Left lung (tissue), 10 donors: ENCODE data around the gene RASSF7. TPM values are rescaled to one million over a fixed set of nuclear protein-coding genes. Genes with fewer than 3 reads are reported as not detected.

ENCODE experiments used
- ATAC-seq: fragments of 200-7000 bp; cut with Tn5 transposase; one replicate; pipeline ENCODE4 v1.9.1; 2020; ENCODE audit warnings: moderate library complexity
- DNase-seq, 4 donors: peaks; one replicate each; pipeline ENCODE4 v3.0.0-alpha.2; 2013 to 2020
- H3K27ac ChIP-seq, 2 donors: fragments of 200-600 bp; sonication (generic) in 1 of 2; one replicate each; pipeline versions ENCODE4 v1.5.0 to v1.8.0; 2020 to 2021
- H3K27me3 ChIP-seq, 2 donors: fragments of 200-600 bp; sonication (generic) in 1 of 2; one replicate each; pipeline versions ENCODE4 v1.5.0 to v1.8.0; 2020 to 2021
- H3K36me3 ChIP-seq, 2 donors: fragments of 200-600 bp; sonication (generic) in 1 of 2; one replicate each; pipeline versions ENCODE4 v1.5.0 to v1.8.0; 2020 to 2021
- H3K4me1 ChIP-seq, 2 donors: fragments of 200-600 bp; one replicate each; pipeline ENCODE4 v1.8.0; 2021
- H3K4me3 ChIP-seq, 2 donors: fragments of 200-600 bp; sonication (generic) in 1 of 2; one replicate each; pipeline versions ENCODE4 v1.5.0 to v1.8.0; 2020 to 2021; ENCODE audit warnings: mild to moderate bottlenecking in 1 of 2
- H3K9me3 ChIP-seq, 2 donors: fragments of 200-600 bp; sonication (generic) in 1 of 2; one replicate each; pipeline versions ENCODE4 v1.5.0 to v1.8.0; 2020 to 2021
- CTCF ChIP-seq, 2 donors: fragments of 200-600 bp; sonication (generic) in 1 of 2; IDR thresholded peaks; one replicate each; pipeline versions ENCODE4 v1.5.0 to v1.8.0; 2021; ENCODE audit warnings: antibody characterized with exemption in 2 of 2
- intact Hi-C, 2 donors: fragments of 100-400 bp; cut with DNase I; formaldehyde crosslinking; loops; one replicate each; pipeline versions ENCODE4 v1.11.2 to v1.14.2; 2022
- polyA plus RNA-seq, 6 donors: library from polyadenylated mRNA; unstranded; fragments of 120-200 nt; gene quantifications; one replicate each; pipeline ENCODE4 v1.2.1, GENCODE V29; 2013; ENCODE audit not compliant: insufficient read length in 6 of 6
- total RNA-seq, 2 donors: library from RNA; stranded (reverse); fragmentation: NEBNext Ultra II Directional; extraction: Animal tissue kit (Norgen Biotek cat#: 25700); gene quantifications; one replicate each; pipeline ENCODE4 v1.2.1, GENCODE V29; 2021
- donor health status: DM: no; HTN: yes; CAD: no.
- donor health status: DM: no; HTN: no; CAD: no.

The RASSF7 gene
- total and polyA plus RNA-seq, 8 donors, result 17.6 to 57.2 (median 28.8) TPM

- no peaks in the 10 kb centered on the region for H3K27me3 ChIP-seq
- intact Hi-C loops, result no loop called here
- peaks cover 3 to 100% of the 10 kb centered on the region in 2 donors for H3K36me3 ChIP-seq
- no peaks in the 10 kb centered on the region for H3K9me3 ChIP-seq
- TF ChIP-seq CTCF (IDR thresholded peaks at IDR 0.05), result no peak
- ATAC-seq (no peak), DNase-seq (no peak)
- H3K4me3 ChIP-seq, result no peak overlapping the region
- no peak overlapping the region for H3K27ac ChIP-seq
- H3K4me1 ChIP-seq, result peaks cover 0 to 8% of the 10 kb centered on the region in 2 donors
These were observed 32.6 kb downstream of the RASSF7 start for GRCh38 chr11:593347-593746.

GRCh38 chr11:595400-595799, 34.6 kb downstream of the RASSF7 start:
- TF ChIP-seq CTCF (IDR thresholded peaks at IDR 0.05), result no peak
- no peak for DNase-seq
- intact Hi-C loops, result no loop called here
- no peak overlapping the region for H3K27ac ChIP-seq
- H3K27me3 ChIP-seq, result no peaks in the 10 kb centered on the region
- no peaks in the 10 kb centered on the region for H3K4me1 ChIP-seq
- peaks cover 3 to 100% of the 10 kb centered on the region in 2 donors for H3K36me3 ChIP-seq
- H3K9me3 ChIP-seq, result no peaks in the 10 kb centered on the region
- H3K4me3 ChIP-seq, result no peak overlapping the region
- ATAC-seq, result no peak

GRCh38 chr11:596374-596773, 35.6 kb downstream of the RASSF7 start:
- DNase-seq (no peak), ATAC-seq (no peak)
- TF ChIP-seq CTCF (IDR thresholded peaks at IDR 0.05), result no peak
- H3K4me1 ChIP-seq, result no peaks in the 10 kb centered on the region
- H3K27ac ChIP-seq, result no peak overlapping the region
- H3K27me3 ChIP-seq, result no peaks in the 10 kb centered on the region
- intact Hi-C loops, result no loop called here
- H3K36me3 ChIP-seq, result peaks cover 3 to 100% of the 10 kb centered on the region in 2 donors
- no peak overlapping the region for H3K4me3 ChIP-seq
- H3K9me3 ChIP-seq, result no peaks in the 10 kb centered on the region

- Histone ChIP-seq H3K4me1 (no peaks in the 10 kb centered on the region), H3K27ac (no peak overlapping the region), H3K36me3 (peaks cover 3 to 100% of the 10 kb centered on the region in 2 donors), H3K9me3 (no peaks in the 10 kb centered on the region), H3K27me3 (no peaks in the 10 kb centered on the region), H3K4me3 (no peak overlapping the region)
- DNase-seq (no peak), ATAC-seq (no peak)
- no peak for TF ChIP-seq CTCF (IDR thresholded peaks at IDR 0.05)
- intact Hi-C loops, result no loop called here
These were observed 36.5 kb downstream of the RASSF7 start for GRCh38 chr11:597166-597725.

- no peak for TF ChIP-seq CTCF (IDR thresholded peaks at IDR 0.05)
- no peak overlapping the region for H3K27ac ChIP-seq
- no peaks in the 10 kb centered on the region for H3K4me1 ChIP-seq
- H3K27me3 ChIP-seq, result no peaks in the 10 kb centered on the region
- intact Hi-C loops, result no loop called here
- H3K4me3 ChIP-seq, result no peak overlapping the region
- DNase-seq (peak in 1 of 4 donors; percentile 67), ATAC-seq (no peak)
- no peaks in the 10 kb centered on the region for H3K9me3 ChIP-seq
- peaks cover 1 to 100% of the 10 kb centered on the region in 2 donors for H3K36me3 ChIP-seq
These were observed 37.4 kb downstream of the RASSF7 start for GRCh38 chr11:598005-598680.
